Smooth muscle cell (in vitro differentiated cells): Measurements from ENCODE around the gene TMEM127. TPM values are rescaled to one million over a fixed set of nuclear protein-coding genes. Genes with fewer than 3 reads are reported as not detected.

Experiments used
- DNase-seq: peaks from one replicate; lab custom pipeline; 2025; ENCODE audit not compliant: unreplicated experiment; lab: John Stamatoyannopoulos, UW
- H2AFZ ChIP-seq: fragments of 200-600 bp; sonication (generic); 2 replicates; pipeline ENCODE4 v1.6.0; 2016; ENCODE audit warnings: antibody characterized with exemption, low read depth, mild to moderate bottlenecking
- H3F3A ChIP-seq: fragments of 200-600 bp; sonication (generic); 2 replicates; pipeline ENCODE4 v1.6.0; 2017; ENCODE audit warnings: antibody characterized with exemption, low read depth
- H3K27ac ChIP-seq: fragments of 200-600 bp; sonication (generic); 2 replicates; pipeline ENCODE4 v1.5.1; 2016; ENCODE audit warnings: low read depth, mild to moderate bottlenecking
- H3K27me3 ChIP-seq: fragments of 200-600 bp; sonication (generic); 2 replicates; pipeline ENCODE4 v1.6.1; 2016; ENCODE audit warnings: low read depth, mild to moderate bottlenecking
- H3K36me3 ChIP-seq: fragments of 200-600 bp; sonication (generic); 2 replicates; pipeline ENCODE4 v1.5.1; 2016; ENCODE audit warnings: low read depth
- H3K4me1 ChIP-seq: fragments of 200-600 bp; sonication (generic); 2 replicates; pipeline ENCODE4 v1.5.1; 2016; ENCODE audit warnings: low read depth
- H3K4me2 ChIP-seq: fragments of 200-600 bp; sonication (generic); 2 replicates; pipeline ENCODE4 v1.6.0; 2016; ENCODE audit warnings: mild to moderate bottlenecking
- H3K4me3 ChIP-seq: fragments of 200-600 bp; sonication (generic); 2 replicates; pipeline ENCODE4 v1.5.1; 2016; ENCODE audit warnings: mild to moderate bottlenecking
- H3K79me2 ChIP-seq: fragments of 200-600 bp; sonication (generic); 2 replicates; pipeline ENCODE4 v1.6.0; 2016; ENCODE audit warnings: low read depth, mild to moderate bottlenecking
- H3K9ac ChIP-seq: fragments of 200-600 bp; sonication (generic); 2 replicates; pipeline ENCODE4 v1.6.0; 2016; ENCODE audit warnings: low read depth
- H3K9me3 ChIP-seq: fragments of 200-600 bp; sonication (generic); replicated peaks from 2 replicates; pipeline ENCODE4 v1.5.1; 2016; ENCODE audit warnings: low read depth
- H4K20me1 ChIP-seq: fragments of 200-600 bp; sonication (generic); 2 replicates; pipeline ENCODE4 v1.6.0; 2016; ENCODE audit warnings: low read depth
- CTCF ChIP-seq: fragments of 200-600 bp; sonication (generic); IDR thresholded peaks from 2 replicates; pipeline ENCODE4 v1.5.1; 2017; ENCODE audit warnings: borderline replicate concordance, mild to moderate bottlenecking, antibody characterized with exemption; ENCODE audit not compliant: insufficient read depth, poor library complexity, severe bottlenecking
- WGBS: methylation state at CpG from one replicate; pipeline ENCODE4 v1.1.7; 2016; ENCODE audit warnings: low lambda C conversion rate; 5-methylcytosine and 5-hydroxymethylcytosine counted together
- polyA plus RNA-seq: library from polyadenylated mRNA; unstranded; fragments of >200 nt; fragmentation: Nextera tagmentation; extraction: Ambion mirVana; gene quantifications from 2 replicates; pipeline ENCODE4 v1.2.1, GENCODE V29; 2016
- total RNA-seq: library from RNA; depleted of rRNA; stranded (reverse); fragments of >200 nt; gene quantifications from 2 replicates; pipeline ENCODE4 v1.2.3, GENCODE V29; 2014

Gene TMEM127
- total and polyA plus RNA-seq, 2 experiments from 2014 or later = 21.9 to 31.8 TPM

GRCh38 chr2:96264656-96265348 lies 995 bp downstream of the TMEM127 start:
- H3K4me3 ChIP-seq = peak overlapping the region; percentile 73
- H3K9ac ChIP-seq = peak overlapping the region; percentile 93
- peaks cover 42% of the 10 kb centered on the region for H4K20me1 ChIP-seq
- H3K9me3 ChIP-seq = no peaks in the 10 kb centered on the region
- WGBS = 25% methylated on average over 30 of the region's 33 CpGs
- no peak for TF ChIP-seq CTCF
- H3K79me2 ChIP-seq = peaks cover 64% of the 10 kb centered on the region
- H3K4me1 ChIP-seq = peaks cover 10% of the 10 kb centered on the region
- H3F3A ChIP-seq = peaks cover 13% of the 10 kb centered on the region
- H3K27ac ChIP-seq = peak overlapping the region; percentile 73
- no peak for DNase-seq
- no peaks in the 10 kb centered on the region for H3K27me3 ChIP-seq
- peak overlapping the region; percentile 95 for H2AFZ ChIP-seq
- peak overlapping the region; percentile 95 for H3K4me2 ChIP-seq
- no peaks in the 10 kb centered on the region for H3K36me3 ChIP-seq

- no peak for TF ChIP-seq CTCF
- H3K4me1 ChIP-seq = peaks cover 10% of the 10 kb centered on the region
- H3K9ac ChIP-seq = peak overlapping the region; percentile 93
Measured at GRCh38 chr2:96264086-96264485, 1.7 kb downstream of the TMEM127 start.

DNA sequence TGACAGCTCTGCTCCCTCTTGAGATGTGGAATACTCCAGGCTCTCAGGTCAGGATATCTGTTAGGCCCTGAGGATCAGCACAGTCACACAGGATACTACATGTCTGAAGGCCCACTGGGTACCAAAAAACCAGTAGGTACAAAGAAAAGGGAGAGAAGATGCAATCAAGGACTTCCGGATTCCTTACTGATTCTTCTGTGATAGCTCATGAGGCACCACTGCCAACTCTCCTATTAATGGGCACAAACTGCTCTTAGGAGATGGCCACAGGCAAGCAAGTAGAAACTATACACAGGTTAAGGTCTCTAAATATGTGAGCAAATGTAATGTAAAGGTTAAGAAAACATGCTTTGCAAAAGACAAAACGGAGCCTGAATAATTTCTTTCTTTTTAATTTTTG lies 3.5 kb downstream of the TMEM127 start:
- Histone ChIP-seq H3K27me3 (no peaks in the 10 kb centered on the region), H4K20me1 (peaks cover 66% of the 10 kb centered on the region), H3K79me2 (peaks cover 73% of the 10 kb centered on the region), H3K27ac (no peak overlapping the region), H3K36me3 (no peaks in the 10 kb centered on the region), H3K9me3 (no peaks in the 10 kb centered on the region), H3F3A (peaks cover 16% of the 10 kb centered on the region), H3K4me3 (no peak overlapping the region), H3K4me2 (no peak overlapping the region), H2AFZ (no peak overlapping the region), H3K4me1 (peaks cover 10% of the 10 kb centered on the region), H3K9ac (no peak overlapping the region)
- WGBS = 93% methylated on average over 2 of the region's 2 CpGs
- no peak for DNase-seq
- TF ChIP-seq CTCF = no peak

More at GRCh38 chr2:96264086-96264485, 1.7 kb downstream of the TMEM127 start:
- DNase-seq = no peak
- Histone ChIP-seq H3K79me2 (peaks cover 67% of the 10 kb centered on the region), H3K9me3 (no peaks in the 10 kb centered on the region), H3K27ac (no peak overlapping the region), H4K20me1 (peaks cover 49% of the 10 kb centered on the region), H3K27me3 (no peaks in the 10 kb centered on the region), H3K4me3 (peak overlapping the region; percentile 73), H3K36me3 (no peaks in the 10 kb centered on the region), H3F3A (peaks cover 16% of the 10 kb centered on the region), H3K4me2 (peak overlapping the region; percentile 95), H2AFZ (no peak overlapping the region)
- 61% methylated on average over 4 of the region's 4 CpGs for WGBS
